Spinal cord (tissue), 10 donors: ENCODE measurements around the gene CCDC106. TPM values are rescaled to one million over a fixed set of nuclear protein-coding genes. Genes with fewer than 3 reads are reported as not detected.

Experiments used
- DNase-seq, 6 donors: peaks; one replicate each; pipeline versions ENCODE4 v3.0.0 to v3.0.0-alpha.2; 2013 to 2015; ENCODE audit warnings: low spot score in 6 of 6, low read depth in 4 of 6
- H3K27ac ChIP-seq: one replicate; pipeline ENCODE4 v1.5.1; 2013; ENCODE audit warnings: low read depth, low read length, control low read depth
- H3K27me3 ChIP-seq: one replicate; pipeline ENCODE4 v1.6.1; 2013; ENCODE audit warnings: low read length; ENCODE audit not compliant: control insufficient read depth, insufficient read depth
- H3K36me3 ChIP-seq: one replicate; pipeline ENCODE4 v1.6.1; 2013; ENCODE audit warnings: low read length; ENCODE audit not compliant: control insufficient read depth, insufficient read depth
- H3K4me1 ChIP-seq: one replicate; pipeline ENCODE4 v1.6.1; 2013; ENCODE audit warnings: low read length; ENCODE audit not compliant: control insufficient read depth, insufficient read depth
- H3K4me3 ChIP-seq: one replicate; pipeline ENCODE4 v1.5.1; 2013; ENCODE audit warnings: low read depth, low read length, control low read depth
- H3K9me3 ChIP-seq: one replicate; pipeline ENCODE4 v1.6.1; 2013; ENCODE audit warnings: low read length; ENCODE audit not compliant: control insufficient read depth, insufficient read depth
- WGBS: methylation state at CpG from one replicate; pipeline ENCODE4 v1.1.5; 2013; ENCODE audit warnings: missing lambda C conversion rate; ENCODE audit not compliant: insufficient coverage; 5-methylcytosine and 5-hydroxymethylcytosine counted together
- polyA plus RNA-seq, 2 donors: library from polyadenylated mRNA; unstranded; fragments of 120-200 nt; gene quantifications; one replicate each; pipeline ENCODE4 v1.2.1, GENCODE V29; 2013; ENCODE audit not compliant: insufficient read length in 2 of 2
- total RNA-seq, 2 donors: library from RNA; depleted of rRNA in 1 of 2; stranded (reverse); fragments of 120-200 nt in 1 of 2; fragments of >200 nt in 1 of 2; gene quantifications; one replicate each; pipeline versions ENCODE4 v1.2.3 to v1.2.4, GENCODE V29; 2013 to 2014
- donor health status: healthy.

CCDC106 gene
- total and polyA plus RNA-seq, 4 donors: 13.4 to 57.6 (median 35.5) TPM

- Histone ChIP-seq H3K36me3 (peaks cover 94% of the 10 kb centered on the region), H3K27ac (no peak overlapping the region), H3K9me3 (no peaks in the 10 kb centered on the region), H3K27me3 (no peaks in the 10 kb centered on the region), H3K4me1 (peaks cover 2% of the 10 kb centered on the region), H3K4me3 (no peak overlapping the region)
- 90% methylated on average over 12 of the region's 12 CpGs for WGBS
- no peak for DNase-seq
Measured at GRCh38 chr19:55666343-55667005, 18.5 kb downstream of the CCDC106 start.

GRCh38 chr19:55667006-55667381 is 19.0 kb downstream of the CCDC106 start:
- Histone ChIP-seq H3K36me3 (peaks cover 94% of the 10 kb centered on the region), H3K9me3 (no peaks in the 10 kb centered on the region)
- 93% methylated on average over 3 of the region's 4 CpGs for WGBS

GRCh38 chr19:55667511-55667910 is 19.5 kb downstream of the CCDC106 start:
- peaks cover 89% of the 10 kb centered on the region for H3K36me3 ChIP-seq
- H3K9me3 ChIP-seq: no peaks in the 10 kb centered on the region
- WGBS: 89% methylated on average over 10 of the region's 12 CpGs
- H3K4me3 ChIP-seq: no peak overlapping the region
- no peak for DNase-seq
- H3K4me1 ChIP-seq: peaks cover 3% of the 10 kb centered on the region
- no peak overlapping the region for H3K27ac ChIP-seq
- no peaks in the 10 kb centered on the region for H3K27me3 ChIP-seq

More at GRCh38 chr19:55667006-55667381, 19.0 kb downstream of the CCDC106 start:
- peaks cover 3% of the 10 kb centered on the region for H3K4me1 ChIP-seq
- DNase-seq: no peak
- H3K27ac ChIP-seq: no peak overlapping the region
- H3K4me3 ChIP-seq: no peak overlapping the region
- H3K27me3 ChIP-seq: no peaks in the 10 kb centered on the region

- H3K36me3 ChIP-seq: peaks cover 87% of the 10 kb centered on the region
- no peaks in the 10 kb centered on the region for H3K27me3 ChIP-seq
- H3K4me1 ChIP-seq: peaks cover 3% of the 10 kb centered on the region
- 93% methylated on average over 11 of the region's 11 CpGs for WGBS
- H3K9me3 ChIP-seq: no peaks in the 10 kb centered on the region
- H3K4me3 ChIP-seq: no peak overlapping the region
- DNase-seq: no peak
- no peak overlapping the region for H3K27ac ChIP-seq
Measured at GRCh38 chr19:55667958-55668357, 19.9 kb downstream of the CCDC106 start.

GRCh38 chr19:55668603-55669348 is 20.8 kb downstream of the CCDC106 start:
- Histone ChIP-seq H3K4me3 (no peak overlapping the region), H3K36me3 (peaks cover 83% of the 10 kb centered on the region), H3K4me1 (peaks cover 6% of the 10 kb centered on the region), H3K9me3 (no peaks in the 10 kb centered on the region), H3K27me3 (no peaks in the 10 kb centered on the region), H3K27ac (no peak overlapping the region)
- 89% methylated on average over 21 of the region's 30 CpGs for WGBS
- no peak for DNase-seq

GRCh38 chr19:55669418-55670279 is 21.6 kb downstream of the CCDC106 start:
- WGBS: 88% methylated on average over 33 of the region's 43 CpGs
- H3K27me3 ChIP-seq: no peaks in the 10 kb centered on the region
- H3K4me3 ChIP-seq: no peak overlapping the region
- H3K36me3 ChIP-seq: peaks cover 82% of the 10 kb centered on the region
- DNase-seq: no peak
- H3K27ac ChIP-seq: no peak overlapping the region
- peaks cover 13% of the 10 kb centered on the region for H3K4me1 ChIP-seq
- H3K9me3 ChIP-seq: no peaks in the 10 kb centered on the region

GRCh38 chr19:55670280-55671053 is 22.5 kb downstream of the CCDC106 start:
- peak in 2 of 6 donors; percentile 22 to 45 for DNase-seq
- Histone ChIP-seq H3K4me3 (no peak overlapping the region), H3K9me3 (no peaks in the 10 kb centered on the region), H3K27ac (no peak overlapping the region), H3K27me3 (no peaks in the 10 kb centered on the region), H3K36me3 (peaks cover 81% of the 10 kb centered on the region), H3K4me1 (peaks cover 13% of the 10 kb centered on the region)
- 87% methylated on average over 22 of the region's 23 CpGs for WGBS

- no peak overlapping the region for H3K27ac ChIP-seq
- H3K4me1 ChIP-seq: peaks cover 17% of the 10 kb centered on the region
- peaks cover 76% of the 10 kb centered on the region for H3K36me3 ChIP-seq
- 75% methylated on average over 2 of the region's 2 CpGs for WGBS
- no peak overlapping the region for H3K4me3 ChIP-seq
- H3K27me3 ChIP-seq: no peaks in the 10 kb centered on the region
- no peak for DNase-seq
- H3K9me3 ChIP-seq: no peaks in the 10 kb centered on the region
Measured at GRCh38 chr19:55671054-55671378, 23.0 kb downstream of the CCDC106 start.

GRCh38 chr19:55672418-55672817 is 24.4 kb downstream of the CCDC106 start:
- no peak for DNase-seq
- Histone ChIP-seq H3K9me3 (no peaks in the 10 kb centered on the region), H3K27ac (no peak overlapping the region), H3K36me3 (peaks cover 66% of the 10 kb centered on the region), H3K4me1 (peaks cover 25% of the 10 kb centered on the region), H3K4me3 (no peak overlapping the region), H3K27me3 (no peaks in the 10 kb centered on the region)
- 100% methylated on average over 1 of the region's 5 CpGs for WGBS
